H1 (cell line): ENCODE measurements around the gene SLC13A3. TPM values are rescaled to one million over a fixed set of nuclear protein-coding genes. Genes with fewer than 3 reads are reported as not detected.

Source experiments
- BACH1 ChIP-seq: IDR thresholded peaks from 2 replicates; pipeline ENCODE4 v1.6.1; 2012; ENCODE audit warnings: low read length, improper control_type of control experiment
- BRCA1 ChIP-seq: IDR thresholded peaks from 2 replicates; pipeline ENCODE4 v1.6.1; 2012; ENCODE audit warnings: low read depth, low read length, improper control_type of control experiment
- CEBPB ChIP-seq: IDR thresholded peaks from 2 replicates; pipeline ENCODE4 v1.6.1; 2012; ENCODE audit warnings: low read depth, low read length
- NRF1 ChIP-seq: IDR thresholded peaks from 2 replicates; pipeline ENCODE4 v1.6.1; 2011; ENCODE audit warnings: mild to moderate bottlenecking, low read depth, low read length, improper control_type of control experiment
- SP4 ChIP-seq: IDR thresholded peaks from 2 replicates; pipeline ENCODE4 v1.6.1; 2012; ENCODE audit warnings: low read length, inconsistent platforms
- SRF ChIP-seq: IDR thresholded peaks from 2 replicates; pipeline ENCODE4 v1.6.1; 2011; ENCODE audit warnings: mild to moderate bottlenecking, low read depth, low read length, moderate library complexity
- polyA plus RNA-seq, 7 experiments: library from polyadenylated mRNA; depleted of rRNA in 3 of 7; stranded (reverse) in 5 of 7; unstranded in 2 of 7; fragments of >200 nt in 5 of 7; fragments of 200-250 nt in 2 of 7; gene quantifications; 1 replicate in 5 of 7; 2 replicates in 1 of 7; 4 replicates in 1 of 7; pipeline versions ENCODE4 v1.2.1 to v1.2.3, GENCODE V29; 2011 to 2013; ENCODE audit warnings: missing spikeins in 2 of 7, mixed read lengths in 2 of 7
- total RNA-seq: library from RNA; stranded (reverse); fragmentation: NEBNext Ultra II Directional; extraction: Animal tissue kit (Norgen Biotek cat#: 25700); gene quantifications from 2 replicates; pipeline ENCODE4 v1.2.1, GENCODE V29; 2021
- TF ChIP-seq, protein P1 (sequence below): IDR thresholded peaks from 2 replicates; pipeline ENCODE4 v1.6.1; 2012; ENCODE audit warnings: inconsistent platforms

SLC13A3 gene
- total and polyA plus RNA-seq, 2 of the 8 experiments (the other 6 are each of a cell fraction or from before 2014, with no cell fraction given), result 9.4 to 12.6 TPM

DNA sequence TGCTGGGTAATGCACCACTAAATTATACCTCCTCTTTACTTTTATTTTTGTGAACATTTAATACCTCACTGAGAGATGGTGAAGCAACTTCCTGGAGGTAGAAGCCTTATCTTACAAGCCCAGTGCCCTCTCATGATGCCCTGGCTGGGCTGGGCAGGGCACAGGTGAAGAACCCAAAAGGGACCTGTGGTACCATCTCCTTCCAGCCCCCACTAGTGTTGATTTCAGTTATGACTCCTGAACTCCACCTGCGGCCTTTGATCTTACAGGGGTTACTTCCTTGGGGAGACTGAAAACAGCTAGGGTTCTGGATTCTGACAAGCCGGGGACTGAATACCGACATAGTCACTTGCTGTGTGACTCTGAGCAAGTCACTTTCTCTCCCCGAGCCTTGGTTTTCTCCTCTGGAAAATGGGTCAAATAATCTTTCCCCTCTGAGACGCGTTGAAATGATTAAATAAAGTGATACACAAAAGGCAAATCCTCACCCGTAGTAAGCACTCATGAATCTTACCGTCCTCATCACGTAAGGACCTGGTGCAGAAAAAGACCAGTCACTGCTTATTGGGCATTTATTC, 1.2 kb downstream of the SLC13A3 start (continued):
- TF ChIP-seq, protein P1, sequence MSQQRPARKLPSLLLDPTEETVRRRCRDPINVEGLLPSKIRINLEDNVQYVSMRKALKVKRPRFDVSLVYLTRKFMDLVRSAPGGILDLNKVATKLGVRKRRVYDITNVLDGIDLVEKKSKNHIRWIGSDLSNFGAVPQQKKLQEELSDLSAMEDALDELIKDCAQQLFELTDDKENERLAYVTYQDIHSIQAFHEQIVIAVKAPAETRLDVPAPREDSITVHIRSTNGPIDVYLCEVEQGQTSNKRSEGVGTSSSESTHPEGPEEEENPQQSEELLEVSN, result no peak
- no peak for TF ChIP-seq BACH1
- no peak for TF ChIP-seq CEBPB
- TF ChIP-seq SP4, result no peak
- TF ChIP-seq BRCA1, result no peak
- no peak for TF ChIP-seq SRF
- TF ChIP-seq NRF1, result no peak
